Hair follicular keratinocyte (primary cell): ENCODE measurements around the gene REEP2. TPM values are rescaled to one million over a fixed set of nuclear protein-coding genes. Genes with fewer than 3 reads are reported as not detected.

Experiments
- total RNA-seq: library from RNA; depleted of rRNA; stranded (reverse); fragments of >200 nt; gene quantifications from 2 replicates; pipeline ENCODE4 v1.2.3, GENCODE V29; 2015

Gene REEP2, protein sequence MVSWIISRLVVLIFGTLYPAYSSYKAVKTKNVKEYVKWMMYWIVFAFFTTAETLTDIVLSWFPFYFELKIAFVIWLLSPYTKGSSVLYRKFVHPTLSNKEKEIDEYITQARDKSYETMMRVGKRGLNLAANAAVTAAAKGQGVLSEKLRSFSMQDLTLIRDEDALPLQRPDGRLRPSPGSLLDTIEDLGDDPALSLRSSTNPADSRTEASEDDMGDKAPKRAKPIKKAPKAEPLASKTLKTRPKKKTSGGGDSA
- total RNA-seq: 2.0 and 4.5 TPM in 2 replicates

DNA sequence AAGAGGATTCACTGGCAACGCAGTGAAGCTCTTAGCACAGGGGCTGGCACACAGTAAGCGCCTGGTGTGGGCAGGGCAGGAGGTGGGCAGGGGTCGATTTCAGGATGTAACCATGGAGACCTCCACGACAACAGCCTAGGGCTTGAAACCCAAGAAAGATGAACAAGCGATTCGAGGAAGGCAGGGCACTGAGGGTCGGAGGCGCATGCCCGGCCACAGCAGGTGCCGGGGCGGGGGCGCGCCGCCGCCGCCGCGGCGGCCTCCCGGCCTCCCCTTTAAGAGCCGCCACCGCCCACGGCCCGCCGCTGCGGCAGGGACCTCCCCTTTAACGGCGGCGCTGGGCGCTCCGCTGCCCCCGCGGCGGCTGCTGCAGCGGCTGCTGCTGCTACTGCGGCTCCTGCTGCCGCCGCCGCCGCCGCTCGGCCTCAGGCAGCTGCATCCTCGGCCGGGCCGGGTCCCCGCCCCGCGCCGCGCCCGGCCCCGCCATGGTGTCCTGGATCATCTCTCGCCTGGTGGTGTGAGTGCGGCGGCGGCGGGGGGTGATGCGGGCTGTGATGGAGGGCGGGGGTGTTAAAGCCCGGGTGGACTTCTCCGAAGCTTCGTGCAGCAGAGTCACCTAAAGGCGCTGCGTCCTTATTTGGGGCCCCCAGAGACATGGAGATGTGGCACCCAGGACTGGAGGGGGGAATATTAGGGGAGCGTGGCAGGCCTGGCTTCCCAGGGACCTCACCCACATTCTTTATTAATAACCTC is at the start of gene REEP2:
TSS of gene REEP2 (plus strand) at position 334 of the 753 bp plus-strand sequence. CDS start at position 486, 152 bp downstream.

DNA sequence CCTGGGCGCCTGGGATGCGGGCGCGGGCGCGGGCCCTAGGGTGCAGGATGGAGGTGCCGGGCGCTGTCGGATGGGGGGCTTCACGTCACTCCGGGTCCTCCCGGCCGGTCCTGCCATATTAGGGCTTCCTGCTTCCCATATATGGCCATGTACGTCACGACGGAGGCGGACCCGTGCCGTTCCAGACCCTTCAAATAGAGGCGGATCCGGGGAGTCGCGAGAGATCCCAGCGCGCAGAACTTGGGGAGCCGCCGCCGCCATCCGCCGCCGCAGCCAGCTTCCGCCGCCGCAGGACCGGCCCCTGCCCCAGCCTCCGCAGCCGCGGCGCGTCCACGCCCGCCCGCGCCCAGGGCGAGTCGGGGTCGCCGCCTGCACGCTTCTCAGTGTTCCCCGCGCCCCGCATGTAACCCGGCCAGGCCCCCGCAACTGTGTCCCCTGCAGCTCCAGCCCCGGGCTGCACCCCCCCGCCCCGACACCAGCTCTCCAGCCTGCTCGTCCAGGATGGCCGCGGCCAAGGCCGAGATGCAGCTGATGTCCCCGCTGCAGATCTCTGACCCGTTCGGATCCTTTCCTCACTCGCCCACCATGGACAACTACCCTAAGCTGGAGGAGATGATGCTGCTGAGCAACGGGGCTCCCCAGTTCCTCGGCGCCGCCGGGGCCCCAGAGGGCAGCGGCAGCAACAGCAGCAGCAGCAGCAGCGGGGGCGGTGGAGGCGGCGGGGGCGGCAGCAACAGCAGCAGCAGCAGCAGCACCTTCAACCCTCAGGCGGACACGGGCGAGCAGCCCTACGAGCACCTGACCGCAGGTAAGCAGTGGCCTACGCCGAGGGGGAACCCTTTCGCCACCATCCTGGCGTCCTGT is 26.6 kb downstream of the REEP2 start, which contains the start of gene EGR1:
TSS of gene EGR1 (plus strand) at position 219 of the 864 bp plus-strand sequence. CDS start at position 502, 283 bp downstream.

Other genes starting within 250 kb of the REEP2 start
- gene CDC23, start 225.7 kb upstream of the REEP2 start, total RNA-seq: 18.4 and 22.3 TPM in 2 replicates
- not detected in 2 replicates for gene GFRA3, start 164.4 kb upstream of the REEP2 start, total RNA-seq
- 5.2 and 11.9 TPM in 2 replicates for gene CDC25C, start 107.3 kb upstream of the REEP2 start, total RNA-seq
- 20.1 and 23.5 TPM in 2 replicates for gene FAM53C, start 100.8 kb upstream of the REEP2 start, total RNA-seq
- gene KDM3B, start 86.4 kb upstream of the REEP2 start, total RNA-seq: 25.9 and 26.1 TPM in 2 replicates
- 17.6 and 65.0 TPM in 2 replicates for gene EGR1, start 26.4 kb downstream of the REEP2 start, total RNA-seq
- 116 and 130 TPM in 2 replicates for gene ETF1, start 104.2 kb downstream of the REEP2 start, total RNA-seq
- 269 and 385 TPM in 2 replicates for gene HSPA9, start 136.3 kb downstream of the REEP2 start, total RNA-seq